HG03159 (cell line): ENCODE measurements around the gene TDRD6.
"Not testable (repeated sequence)": the region's sequence is repeated elsewhere in the genome, so short reads cannot be mapped to it uniquely, and the experiment has no call there.

ENCODE experiments used
- ATAC-seq: cut with Tn5 transposase; IDR thresholded peaks from one replicate; pipeline ENCODE4 v1.9.1; 2021; ENCODE audit warnings: mild to moderate bottlenecking, moderate library complexity; ENCODE audit not compliant: unreplicated experiment

TDRD6 gene

GRCh38 chr6:46687619-46688097 lies at the start of gene TDRD6:
TDRD6 (plus strand) TSS chr6:46687885; CDS start chr6:46688129, 244 bp downstream.
- no peak for ATAC-seq

GRCh38 chr6:46637933-46638332 lies 49.8 kb upstream of the TDRD6 start:
- ATAC-seq: no peak

GRCh38 chr6:46638650-46639049 lies 49.0 kb upstream of the TDRD6 start:
- ATAC-seq: no peak

- no peak for ATAC-seq
Observed at GRCh38 chr6:46642928-46643751, 44.5 kb upstream of the TDRD6 start.

- ATAC-seq: no peak
Observed at GRCh38 chr6:46645265-46645664, 42.4 kb upstream of the TDRD6 start.

- not testable (repeated sequence) for ATAC-seq
Observed at GRCh38 chr6:46648108-46648507, 39.6 kb upstream of the TDRD6 start.

GRCh38 chr6:46648869-46649492 lies 38.7 kb upstream of the TDRD6 start:
- ATAC-seq: no peak

GRCh38 chr6:46651006-46651405 lies 36.7 kb upstream of the TDRD6 start:
- ATAC-seq: no peak

GRCh38 chr6:46651816-46652215 lies 35.9 kb upstream of the TDRD6 start:
- ATAC-seq: no peak

GRCh38 chr6:46652232-46652602 lies 35.5 kb upstream of the TDRD6 start:
- ATAC-seq: no peak

GRCh38 chr6:46652603-46653438 lies 34.9 kb upstream of the TDRD6 start, which contains the start of the genes CYP39A1 and SLC25A27:
CYP39A1 (minus strand) TSS chr6:46652818; CDS start chr6:46652582, 236 bp downstream.
SLC25A27 (plus strand) TSS chr6:46652975; CDS start chr6:46653193, 218 bp downstream.
- peak; percentile 100 for ATAC-seq

GRCh38 chr6:46653439-46654195 lies 34.1 kb upstream of the TDRD6 start:
- ATAC-seq: no peak

- no peak for ATAC-seq
Observed at GRCh38 chr6:46655803-46656202, 31.9 kb upstream of the TDRD6 start.

- ATAC-seq: no peak
Observed at GRCh38 chr6:46657642-46658041, 30.0 kb upstream of the TDRD6 start.

- ATAC-seq: no peak
Observed at GRCh38 chr6:46661483-46661882, 26.2 kb upstream of the TDRD6 start.

- ATAC-seq: no peak
Observed at GRCh38 chr6:46667377-46667776, 20.3 kb upstream of the TDRD6 start.

- ATAC-seq: no peak
Observed at GRCh38 chr6:46674410-46674809, 13.3 kb upstream of the TDRD6 start.

- no peak for ATAC-seq
Observed at GRCh38 chr6:46676604-46677313, 10.9 kb upstream of the TDRD6 start.

- ATAC-seq: peak; percentile 61
Observed at GRCh38 chr6:46677314-46677654, 10.4 kb upstream of the TDRD6 start.

GRCh38 chr6:46684771-46685170 lies 2.9 kb upstream of the TDRD6 start:
- no peak for ATAC-seq
